Fibroblast of skin of back (primary cell): ENCODE results near the gene POFUT2.

Source experiments
- DNase-seq: peaks from one replicate; pipeline ENCODE4 v3.0.0-alpha.2; 2013

Gene POFUT2

GRCh38 chr21:45222001-45222400 lies 65.7 kb downstream of the POFUT2 start:
- no peak for DNase-seq

DNA sequence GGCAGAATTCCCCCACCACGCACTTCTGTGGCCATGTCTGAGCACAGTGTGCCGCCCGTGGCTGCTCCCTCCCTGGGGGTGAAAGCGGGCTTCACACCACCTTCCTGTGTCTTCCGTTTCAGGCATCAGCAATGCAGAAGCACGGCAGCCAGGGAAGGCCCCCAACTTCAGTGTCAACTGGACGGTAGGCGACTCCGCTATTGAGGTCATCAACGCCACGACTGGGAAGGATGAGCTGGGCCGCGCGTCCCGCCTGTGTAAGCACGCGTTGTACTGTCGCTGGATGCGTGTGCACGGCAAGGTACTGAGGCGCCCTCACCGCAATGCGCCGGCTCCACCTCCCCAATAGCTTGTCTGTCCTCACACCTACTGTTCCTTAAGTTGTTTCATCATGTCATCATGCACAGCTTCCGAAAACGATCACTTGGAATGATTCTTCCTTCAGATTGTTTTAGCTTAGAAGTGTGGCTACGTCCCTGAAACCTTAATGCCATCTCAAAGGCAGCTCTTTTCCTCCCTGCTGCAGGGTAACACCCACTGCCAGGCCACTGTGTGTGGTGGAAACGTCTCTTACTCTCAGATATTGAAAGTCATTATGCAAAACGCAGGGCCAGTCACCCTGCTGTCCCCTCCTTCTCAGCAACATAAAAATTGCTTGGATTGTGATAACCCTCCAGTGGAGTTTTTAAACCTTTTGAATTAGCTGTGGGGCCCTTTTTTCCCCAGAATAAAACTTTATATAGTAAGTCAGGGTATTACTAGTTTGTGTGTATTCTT lies 66.8 kb downstream of the POFUT2 start:
- no peak for DNase-seq

- no peak for DNase-seq
These were observed 67.6 kb downstream of the POFUT2 start for GRCh38 chr21:45220071-45220481.

DNA sequence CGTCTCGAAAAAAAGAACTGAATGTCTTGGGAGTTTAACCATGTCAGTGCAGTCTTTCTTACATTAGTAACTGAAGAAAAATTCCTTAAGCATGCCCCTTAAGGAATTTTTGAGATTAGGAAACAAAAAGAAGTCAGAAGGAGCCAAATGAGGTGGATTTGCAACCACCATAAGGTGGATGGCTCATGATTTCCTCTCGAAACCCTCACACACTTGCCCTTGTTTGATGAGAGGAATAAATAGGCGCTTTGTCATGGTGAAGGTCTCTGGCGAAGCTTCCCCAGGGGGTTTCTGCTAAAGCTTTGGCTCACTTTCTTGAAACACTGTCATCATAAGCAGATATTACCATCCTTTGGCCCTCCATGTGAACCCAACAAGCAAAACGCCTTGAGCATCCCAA lies 68.2 kb downstream of the POFUT2 start:
- DNase-seq = peak; percentile 40

DNA sequence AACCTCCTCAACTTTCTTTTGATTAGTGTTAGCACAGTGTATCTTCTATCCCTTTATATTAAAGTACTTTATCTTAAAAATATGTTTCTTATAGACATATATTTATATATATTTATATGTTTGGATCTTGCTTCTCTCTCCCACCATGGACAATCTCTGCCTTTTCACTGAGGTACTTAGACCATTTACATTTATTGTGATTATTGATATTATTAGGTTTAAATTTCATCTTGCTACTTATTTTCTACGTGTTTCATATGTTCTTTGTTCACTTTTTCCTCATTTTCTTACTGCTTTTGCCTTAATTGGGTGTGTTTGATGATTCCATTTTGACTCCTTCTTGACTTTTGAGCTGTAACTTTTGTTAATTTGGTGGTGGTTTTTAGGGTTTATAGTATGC lies 70.7 kb downstream of the POFUT2 start:
- DNase-seq = no peak

DNA sequence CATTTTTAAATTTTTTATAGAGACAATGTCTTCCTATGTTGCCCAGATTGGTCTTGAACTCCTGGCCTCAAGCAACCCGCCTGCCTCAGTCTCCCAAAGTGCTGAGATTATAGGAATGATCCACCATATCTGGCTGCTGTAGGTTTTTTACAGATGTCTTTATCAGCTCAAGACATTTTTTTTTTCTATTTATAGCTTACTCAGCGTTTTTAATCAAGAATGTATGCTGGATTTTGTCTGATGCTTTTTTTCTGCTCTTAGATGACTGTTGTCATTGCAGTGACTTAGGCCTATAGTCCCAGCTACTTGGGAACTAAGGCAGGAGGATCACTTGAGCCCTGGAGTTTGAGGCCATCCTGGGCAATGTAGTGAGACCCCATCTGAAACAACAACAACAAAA lies 72.5 kb downstream of the POFUT2 start:
- DNase-seq = no peak
